ENCODE results near the gene ENPP6. TPM values are rescaled to one million over a fixed set of nuclear protein-coding genes. Genes with fewer than 3 reads are reported as not detected.

The ENPP6 gene
- total RNA-seq = not detected in 2 replicates

DNA sequence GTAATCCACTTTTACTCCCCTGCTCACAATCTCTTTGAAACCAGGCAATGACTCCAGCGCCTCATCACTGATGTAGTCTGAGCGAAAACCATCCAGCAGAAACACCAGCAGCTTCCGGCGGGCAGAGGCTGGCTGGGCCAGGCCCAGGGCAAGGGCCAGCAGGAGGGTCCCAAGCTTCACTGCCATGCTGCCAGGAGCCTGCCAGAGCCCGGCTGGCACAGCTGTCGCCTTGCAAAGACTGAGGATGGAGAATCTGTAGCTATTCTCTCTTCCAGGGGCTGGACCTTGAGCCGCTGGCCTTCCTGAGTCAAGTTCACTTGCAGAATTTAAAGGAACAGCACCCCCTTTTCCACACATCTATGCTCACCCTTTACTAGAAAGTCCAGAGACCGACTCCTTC is at the start of gene ENPP6:
TSS of gene ENPP6 (minus strand) at position 240 of the 400 bp plus-strand sequence. CDS start at position 186, 54 bp downstream.

